Stomach smooth muscle (tissue), 2 donors: ENCODE results near the gene DDR2.

ENCODE experiments used
- H3K27ac ChIP-seq: one replicate; pipeline ENCODE4 v1.7.0; 2013; ENCODE audit warnings: mild to moderate bottlenecking, low read length, inconsistent platforms
- H3K27me3 ChIP-seq, 2 donors: one replicate each; pipeline ENCODE4 v1.7.0; 2013; ENCODE audit warnings: low read length in 2 of 2; ENCODE audit not compliant: insufficient read depth in 2 of 2, control insufficient read depth in 1 of 2
- H3K36me3 ChIP-seq, 2 donors: one replicate each; pipeline ENCODE4 v1.7.0; 2013; ENCODE audit warnings: low read length in 2 of 2; ENCODE audit not compliant: control insufficient read depth in 2 of 2, insufficient read depth in 2 of 2
- H3K4me1 ChIP-seq: one replicate; pipeline ENCODE4 v1.7.0; 2013; ENCODE audit warnings: low read length; ENCODE audit not compliant: control insufficient read depth, insufficient read depth
- H3K4me3 ChIP-seq, 2 donors: one replicate each; pipeline ENCODE4 v1.7.0; 2013; ENCODE audit warnings: low read length in 2 of 2
- H3K9ac ChIP-seq, 2 donors: one replicate each; pipeline ENCODE4 v1.7.0; 2013; ENCODE audit warnings: low read length in 2 of 2, mild to moderate bottlenecking in 1 of 2
- H3K9me3 ChIP-seq, 2 donors: one replicate each; pipeline ENCODE4 v1.7.0; 2013; ENCODE audit warnings: low read length in 2 of 2; ENCODE audit not compliant: control insufficient read depth in 2 of 2
- donor health status: healthy.
- donor health status: Pancreatic carcinoma.

Gene DDR2

DNA sequence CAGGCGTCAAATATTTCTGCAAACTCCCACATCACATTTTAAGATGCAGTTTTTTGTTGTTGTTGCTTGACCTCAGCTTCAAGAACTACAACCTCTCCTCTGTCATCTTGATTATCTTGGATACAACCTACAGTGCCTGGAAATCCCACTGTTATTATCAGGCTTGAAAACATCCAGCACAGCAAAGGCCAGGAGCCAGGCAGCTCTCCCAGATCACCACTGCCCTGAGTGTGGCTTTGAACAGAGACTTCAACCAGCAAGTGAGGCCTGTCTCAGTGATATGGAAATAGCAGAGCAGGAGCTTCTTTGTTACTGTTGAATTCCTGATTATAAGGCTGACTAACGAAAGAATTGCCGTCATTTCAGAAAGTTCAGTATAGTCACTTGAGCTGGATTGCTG is 200.2 kb downstream of the DDR2 start:
- H3K4me3 ChIP-seq: no peak overlapping the region
- no peaks in the 10 kb centered on the region for H3K4me1 ChIP-seq
- no peaks in the 10 kb centered on the region for H3K9me3 ChIP-seq
- H3K27ac ChIP-seq: no peak overlapping the region
- no peaks in the 10 kb centered on the region for H3K27me3 ChIP-seq
- no peaks in the 10 kb centered on the region for H3K36me3 ChIP-seq
- H3K9ac ChIP-seq: no peak overlapping the region

DNA sequence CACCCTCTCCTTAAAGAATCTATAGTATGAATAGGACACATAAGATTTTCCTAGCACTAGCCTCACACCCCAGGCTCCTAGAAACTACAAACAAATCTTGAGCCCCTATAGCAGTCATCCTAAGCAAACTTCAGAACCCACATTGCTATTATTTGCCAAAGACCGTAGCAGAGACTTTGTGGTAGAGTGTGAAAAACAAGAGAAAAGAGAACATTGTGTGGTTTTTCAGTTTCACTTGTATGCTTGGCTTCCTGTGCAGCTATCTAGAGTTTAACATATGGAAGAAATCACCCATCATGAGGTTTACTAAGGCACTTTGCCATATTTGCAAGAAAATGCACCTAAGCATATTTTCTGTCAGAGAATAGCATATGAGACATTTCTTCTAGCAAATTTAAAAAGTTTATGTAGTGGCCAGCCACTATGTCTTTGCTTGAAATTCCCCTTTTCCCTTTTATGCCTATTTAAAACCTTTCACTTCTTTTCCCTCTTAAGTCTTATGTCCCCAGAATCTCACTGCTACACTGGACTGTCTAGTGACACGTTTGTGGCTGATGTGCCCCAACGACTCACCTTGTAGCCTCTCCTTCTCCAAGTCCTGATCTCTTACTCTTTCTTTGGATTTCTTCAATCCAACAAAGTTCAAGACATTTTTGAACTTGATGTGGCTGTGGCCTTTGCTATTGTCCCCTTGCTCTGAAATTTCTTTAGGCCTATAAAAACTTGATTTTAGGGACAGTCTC is 203.1 kb downstream of the DDR2 start:
- H3K4me3 ChIP-seq: no peak overlapping the region
- H3K27me3 ChIP-seq: no peaks in the 10 kb centered on the region
- H3K9ac ChIP-seq: no peak overlapping the region
- H3K4me1 ChIP-seq: no peaks in the 10 kb centered on the region
- peaks cover 0 to 4% of the 10 kb centered on the region in 2 donors for H3K9me3 ChIP-seq
- no peak overlapping the region for H3K27ac ChIP-seq
- H3K36me3 ChIP-seq: no peaks in the 10 kb centered on the region
